Adrenal gland (tissue), 12 donors: Measurements from ENCODE around the gene HSDL2. TPM values are rescaled to one million over a fixed set of nuclear protein-coding genes. Genes with fewer than 3 reads are reported as not detected.

ENCODE experiments used
- DNase-seq, 7 donors: peaks; one replicate each; pipeline ENCODE4 v3.0.0-alpha.2; 2019 to 2020
- H3K27ac ChIP-seq, 5 donors: fragments of 200-600 bp; sonication (generic) in 4 of 5; 1 replicate in 3 of 5; 2 replicates in 2 of 5; pipeline versions ENCODE4 v1.5.1 to v1.8.0; 2016 to 2020; ENCODE audit warnings: mild to moderate bottlenecking in 1 of 5
- H3K27me3 ChIP-seq: fragments of 200-600 bp; 2 replicates; pipeline ENCODE4 v1.8.0; 2021
- H3K36me3 ChIP-seq, 2 donors: fragments of 200-600 bp; replicated peaks in 1 of 2; 1 replicate in 1 of 2; 2 replicates in 1 of 2; pipeline versions ENCODE4 v1.5.1 to v1.8.0; 2018 to 2022
- H3K4me1 ChIP-seq, 2 donors: fragments of 200-600 bp; replicated peaks in 1 of 2; 1 replicate in 1 of 2; 2 replicates in 1 of 2; pipeline versions ENCODE4 v1.5.1 to v1.8.0; 2018 to 2021
- H3K4me3 ChIP-seq, 4 donors: fragments of 200-600 bp; sonication (generic) in 3 of 4; one replicate each; pipeline ENCODE4 v1.5.1; 2016 to 2018
- H3K9me3 ChIP-seq, 3 donors: fragments of 200-600 bp; sonication (generic) in 1 of 3; replicated peaks in 1 of 3; 1 replicate in 2 of 3; 2 replicates in 1 of 3; pipeline versions ENCODE4 v1.5.1 to v1.8.0; 2016 to 2021
- CTCF ChIP-seq, 6 experiments: fragments of 450-650 bp in 4 of 6; fragments of 200-600 bp in 2 of 6; sonication (generic) in 1 of 6; IDR thresholded peaks; 1 replicate in 5 of 6; 2 replicates in 1 of 6; pipeline versions ENCODE4 v1.5.1 to v1.8.0; 2016 to 2021; ENCODE audit warnings: antibody characterized with exemption in 6 of 6, mild to moderate bottlenecking in 2 of 6, moderate library complexity in 1 of 6
- POLR2A ChIP-seq, 2 donors: fragments of 450-650 bp; IDR thresholded peaks; one replicate each; pipeline ENCODE4 v1.6.1; 2017; ENCODE audit warnings: antibody characterized with exemption in 2 of 2, mild to moderate bottlenecking in 2 of 2, moderate library complexity in 1 of 2
- WGBS, 4 donors: extraction: QIAGEN DNeasy Blood & Tissue Kit in 2 of 4; methylation state at CpG; one replicate each; pipeline versions ENCODE4 v1.1.5 to v1.1.7; 2013 to 2017; 5-methylcytosine and 5-hydroxymethylcytosine counted together
- intact Hi-C, 2 donors: fragments of 100-400 bp; cut with DNase I; formaldehyde crosslinking; loops; one replicate each; pipeline versions ENCODE4 v1.14.1 to v1.15.0; 2022 to 2023
- polyA plus RNA-seq, 3 donors: library from polyadenylated mRNA; stranded (reverse); fragments of 200-250 nt in 2 of 3; fragments of 350-450 nt in 1 of 3; fragmentation: Illumina TruSeq in 1 of 3; extraction: RNeasy Lipid Tissue Mini Kit (QIAGEN cat#74804) in 1 of 3; gene quantifications; one replicate each; pipeline ENCODE4 v1.2.3, GENCODE V29; 2013 to 2014
- total RNA-seq, 9 donors: library from RNA; depleted of rRNA in 4 of 9; stranded (reverse); fragments of >200 nt in 4 of 9; fragments of 120-200 nt in 1 of 9; fragmentation: NEBNext Ultra II Directional in 1 of 9; extraction: Animal tissue kit (Norgen Biotek cat#: 25700) in 1 of 9; gene quantifications; one replicate each; pipeline versions ENCODE4 v1.1.0 to v1.2.4, GENCODE V29; 2013 to 2023
- donor health status: healthy with polysubstance abuse.
- donor health status: Bipolar disorder and iron deficiency.
- donor health status: DM: yes; HTN: yes; CAD: no.
- donor health status: DM: no; HTN: no; CAD: no.
- donor health status: DM: no; HTN: no; CAD: no.
- donor health status: DM: yes; HTN: yes; CAD: no.

Gene HSDL2
- total and polyA plus RNA-seq, 12 donors = 43.8 to 127 (median 85.2) TPM

GRCh38 chr9:112375361-112375760, 4.5 kb upstream of the HSDL2 start:
- no peak overlapping the region for H3K4me3 ChIP-seq
- no peaks in the 10 kb centered on the region for H3K9me3 ChIP-seq
- peaks cover 19 to 20% of the 10 kb centered on the region in 2 donors for H3K4me1 ChIP-seq
- no peaks in the 10 kb centered on the region for H3K27me3 ChIP-seq
- no peak for DNase-seq
- H3K27ac ChIP-seq = no peak overlapping the region
- TF ChIP-seq CTCF (IDR thresholded peaks at IDR 0.05) = no peak
- no peak for TF ChIP-seq POLR2A (IDR thresholded peaks at IDR 0.05)
- intact Hi-C loops = no loop called here
- no peaks in the 10 kb centered on the region for H3K36me3 ChIP-seq
- 92 to 100% (median 95%) methylated on average over 1 to 5 of the region's 5 CpGs for WGBS, 4 donors

GRCh38 chr9:112377087-112377486, 2.8 kb upstream of the HSDL2 start:
- intact Hi-C loops = no loop called here
- TF ChIP-seq CTCF (IDR thresholded peaks at IDR 0.05) = no peak
- no peak for TF ChIP-seq POLR2A (IDR thresholded peaks at IDR 0.05)

GRCh38 chr9:112377684-112378327, 2.1 kb upstream of the HSDL2 start:
- DNase-seq = no peak
- Histone ChIP-seq H3K9me3 (no peaks in the 10 kb centered on the region), H3K4me3 (peak overlapping the region in 1 of 4 donors; percentile 75), H3K27ac (no peak overlapping the region), H3K27me3 (no peaks in the 10 kb centered on the region), H3K36me3 (no peaks in the 10 kb centered on the region), H3K4me1 (peaks cover 26 to 39% of the 10 kb centered on the region in 2 donors)
- 70 to 88% (median 78%) methylated on average over 1 of the region's 1 CpG for WGBS, 4 donors
- intact Hi-C loops = no loop called here
- TF ChIP-seq POLR2A (IDR thresholded peaks at IDR 0.05) (no peak), CTCF (IDR thresholded peaks at IDR 0.05) (no peak)

More at GRCh38 chr9:112377087-112377486, 2.8 kb upstream of the HSDL2 start:
- Histone ChIP-seq H3K36me3 (no peaks in the 10 kb centered on the region), H3K27me3 (no peaks in the 10 kb centered on the region), H3K27ac (no peak overlapping the region), H3K4me1 (peaks cover 24 to 32% of the 10 kb centered on the region in 2 donors), H3K4me3 (peak overlapping the region in 1 of 4 donors; percentile 75), H3K9me3 (no peaks in the 10 kb centered on the region)
- 44 to 56% (median 54%) methylated on average over 2 of the region's 2 CpGs for WGBS, 4 donors
- no peak for DNase-seq

GRCh38 chr9:112378328-112379176, 1.4 kb upstream of the HSDL2 start:
- TF ChIP-seq CTCF (IDR thresholded peaks at IDR 0.05) (no peak), POLR2A (IDR thresholded peaks at IDR 0.05) (no peak)
- Histone ChIP-seq H3K4me1 (peaks cover 32 to 46% of the 10 kb centered on the region in 2 donors), H3K9me3 (no peaks in the 10 kb centered on the region), H3K27ac (peak overlapping the region; percentile 91 to 98 (median 97)), H3K27me3 (no peaks in the 10 kb centered on the region), H3K4me3 (peak overlapping the region in 3 of 4 donors; percentile 56 to 87 (median 75)), H3K36me3 (no peaks in the 10 kb centered on the region)
- peak in 3 of 7 donors; percentile 11 to 58 (median 20) for DNase-seq
- 17 to 22% (median 19%) methylated on average over 27 of the region's 27 CpGs for WGBS, 4 donors
- intact Hi-C loops = no loop called here
